Ishikawa (cell line): ENCODE results near the gene PCDH9.

Source experiments
- CEBPB ChIP-seq: IDR thresholded peaks from 2 replicates; pipeline ENCODE4 v1.6.1; 2012
- CREB1 ChIP-seq: IDR thresholded peaks from 2 replicates; pipeline ENCODE4 v1.6.1; 2012; ENCODE audit warnings: low read depth
- EGR1 ChIP-seq: IDR thresholded peaks from 2 replicates; pipeline ENCODE4 v1.6.1; 2012
- EP300 ChIP-seq: IDR thresholded peaks from 2 replicates; pipeline ENCODE4 v1.6.1; 2012; ENCODE audit warnings: borderline replicate concordance
- FOXM1 ChIP-seq: IDR thresholded peaks from 2 replicates; pipeline ENCODE4 v1.6.1; 2012; ENCODE audit warnings: low read depth, borderline replicate concordance
- NFIC ChIP-seq: IDR thresholded peaks from 2 replicates; pipeline ENCODE4 v1.6.1; 2012
- RAD21 ChIP-seq: IDR thresholded peaks from 2 replicates; pipeline ENCODE4 v1.6.1; 2012; ENCODE audit warnings: low read depth
- TAF1 ChIP-seq: IDR thresholded peaks from 2 replicates; pipeline ENCODE4 v1.6.1; 2012; ENCODE audit warnings: low read depth, mild to moderate bottlenecking
- TCF12 ChIP-seq: IDR thresholded peaks from 2 replicates; pipeline ENCODE4 v1.6.1; 2012; ENCODE audit warnings: low read depth
- TEAD4 ChIP-seq: IDR thresholded peaks from 2 replicates; pipeline ENCODE4 v1.6.1; 2012
- YY1 ChIP-seq: IDR thresholded peaks from 2 replicates; pipeline ENCODE4 v1.6.1; 2012; ENCODE audit warnings: low read depth
- ZBTB7A ChIP-seq: IDR thresholded peaks from 2 replicates; pipeline ENCODE4 v1.6.1; 2012; ENCODE audit warnings: low read depth
- TF ChIP-seq, protein P1 (sequence below): IDR thresholded peaks from 2 replicates; pipeline ENCODE4 v1.6.1; 2012; ENCODE audit warnings: low read depth, mild to moderate bottlenecking
- TF ChIP-seq, protein P2 (sequence below): IDR thresholded peaks from 2 replicates; pipeline ENCODE4 v1.6.1; 2012
- TF ChIP-seq, protein P3 (sequence below): IDR thresholded peaks from 2 replicates; pipeline ENCODE4 v1.6.1; 2012

The PCDH9 gene

DNA sequence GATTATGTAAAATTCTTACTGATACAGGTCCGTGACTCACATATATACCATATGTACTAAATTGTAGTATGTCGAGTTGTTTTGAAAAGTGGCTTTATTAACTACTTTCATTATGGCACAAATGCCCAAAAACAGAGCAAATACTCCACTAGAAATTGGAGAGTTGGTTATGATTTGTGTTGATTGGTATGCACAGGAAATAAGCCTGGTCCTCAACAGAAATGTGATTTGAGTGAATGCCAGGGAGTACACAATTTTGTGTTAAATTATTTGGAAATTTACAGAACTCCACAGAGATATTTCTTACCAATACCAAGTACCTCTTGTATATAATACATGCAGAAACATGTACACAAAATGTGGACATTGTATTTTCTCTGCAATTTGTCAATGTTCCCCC lies 676.7 kb downstream of the PCDH9 start:
- TF ChIP-seq, protein P1, sequence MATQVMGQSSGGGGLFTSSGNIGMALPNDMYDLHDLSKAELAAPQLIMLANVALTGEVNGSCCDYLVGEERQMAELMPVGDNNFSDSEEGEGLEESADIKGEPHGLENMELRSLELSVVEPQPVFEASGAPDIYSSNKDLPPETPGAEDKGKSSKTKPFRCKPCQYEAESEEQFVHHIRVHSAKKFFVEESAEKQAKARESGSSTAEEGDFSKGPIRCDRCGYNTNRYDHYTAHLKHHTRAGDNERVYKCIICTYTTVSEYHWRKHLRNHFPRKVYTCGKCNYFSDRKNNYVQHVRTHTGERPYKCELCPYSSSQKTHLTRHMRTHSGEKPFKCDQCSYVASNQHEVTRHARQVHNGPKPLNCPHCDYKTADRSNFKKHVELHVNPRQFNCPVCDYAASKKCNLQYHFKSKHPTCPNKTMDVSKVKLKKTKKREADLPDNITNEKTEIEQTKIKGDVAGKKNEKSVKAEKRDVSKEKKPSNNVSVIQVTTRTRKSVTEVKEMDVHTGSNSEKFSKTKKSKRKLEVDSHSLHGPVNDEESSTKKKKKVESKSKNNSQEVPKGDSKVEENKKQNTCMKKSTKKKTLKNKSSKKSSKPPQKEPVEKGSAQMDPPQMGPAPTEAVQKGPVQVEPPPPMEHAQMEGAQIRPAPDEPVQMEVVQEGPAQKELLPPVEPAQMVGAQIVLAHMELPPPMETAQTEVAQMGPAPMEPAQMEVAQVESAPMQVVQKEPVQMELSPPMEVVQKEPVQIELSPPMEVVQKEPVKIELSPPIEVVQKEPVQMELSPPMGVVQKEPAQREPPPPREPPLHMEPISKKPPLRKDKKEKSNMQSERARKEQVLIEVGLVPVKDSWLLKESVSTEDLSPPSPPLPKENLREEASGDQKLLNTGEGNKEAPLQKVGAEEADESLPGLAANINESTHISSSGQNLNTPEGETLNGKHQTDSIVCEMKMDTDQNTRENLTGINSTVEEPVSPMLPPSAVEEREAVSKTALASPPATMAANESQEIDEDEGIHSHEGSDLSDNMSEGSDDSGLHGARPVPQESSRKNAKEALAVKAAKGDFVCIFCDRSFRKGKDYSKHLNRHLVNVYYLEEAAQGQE = no peak
- TF ChIP-seq CREB1 = no peak
- TF ChIP-seq TCF12 = no peak
- TF ChIP-seq, protein P2, sequence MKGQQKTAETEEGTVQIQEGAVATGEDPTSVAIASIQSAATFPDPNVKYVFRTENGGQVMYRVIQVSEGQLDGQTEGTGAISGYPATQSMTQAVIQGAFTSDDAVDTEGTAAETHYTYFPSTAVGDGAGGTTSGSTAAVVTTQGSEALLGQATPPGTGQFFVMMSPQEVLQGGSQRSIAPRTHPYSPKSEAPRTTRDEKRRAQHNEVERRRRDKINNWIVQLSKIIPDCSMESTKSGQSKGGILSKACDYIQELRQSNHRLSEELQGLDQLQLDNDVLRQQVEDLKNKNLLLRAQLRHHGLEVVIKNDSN = no peak
- TF ChIP-seq CEBPB = no peak
- TF ChIP-seq TAF1 = no peak
- TF ChIP-seq YY1 = no peak
- TF ChIP-seq, protein P3, sequence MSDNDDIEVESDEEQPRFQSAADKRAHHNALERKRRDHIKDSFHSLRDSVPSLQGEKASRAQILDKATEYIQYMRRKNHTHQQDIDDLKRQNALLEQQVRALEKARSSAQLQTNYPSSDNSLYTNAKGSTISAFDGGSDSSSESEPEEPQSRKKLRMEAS = no peak
- TF ChIP-seq RAD21 = no peak

DNA sequence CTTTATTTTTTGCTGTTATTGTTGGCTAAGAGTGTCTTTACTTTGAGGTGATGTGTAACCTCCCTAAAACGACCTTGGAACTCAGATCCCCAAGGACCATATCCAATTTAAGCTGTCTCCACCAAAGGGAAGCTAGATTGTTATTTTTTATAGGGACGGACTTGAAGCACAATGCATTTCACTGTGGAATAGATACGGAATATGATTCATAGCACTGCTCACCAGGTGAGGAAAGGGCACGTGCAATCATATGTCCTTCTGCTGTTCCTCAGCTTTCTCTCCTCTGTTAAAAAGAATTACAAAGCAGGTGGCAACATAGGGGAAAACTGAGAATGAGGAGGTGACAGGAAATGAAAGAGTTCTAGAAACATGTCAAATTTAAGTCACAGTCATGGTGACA lies 679.0 kb downstream of the PCDH9 start:
- TF ChIP-seq, protein P1 = no peak
- TF ChIP-seq YY1 (no peak), CEBPB (no peak), NFIC (no peak)

DNA sequence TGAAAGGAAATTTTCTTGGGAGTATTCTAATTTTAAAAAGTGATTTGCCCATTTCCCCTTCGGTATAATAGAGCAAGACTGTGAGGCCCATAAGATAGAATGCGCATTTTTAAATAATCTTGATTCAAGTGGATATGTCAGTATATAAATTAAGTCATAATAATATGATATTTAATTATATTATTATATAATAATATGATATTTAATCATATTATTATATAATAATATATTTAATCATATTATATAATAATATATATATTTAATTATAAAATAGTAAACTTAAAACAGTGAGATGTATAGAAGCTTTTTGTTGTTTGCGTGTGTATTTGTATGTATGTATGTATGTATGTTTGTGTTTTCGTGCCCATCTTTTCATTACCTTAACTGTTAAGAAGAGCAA lies 682.5 kb downstream of the PCDH9 start:
- TF ChIP-seq FOXM1 (no peak), RAD21 (no peak), TEAD4 (no peak), TCF12 (no peak), YY1 (no peak), CEBPB (no peak), ZBTB7A (no peak), CREB1 (no peak), EGR1 (no peak), TAF1 (no peak), NFIC (no peak), EP300 (no peak)
- TF ChIP-seq, protein P2 = no peak
- TF ChIP-seq, protein P3 = no peak
- TF ChIP-seq, protein P1 = no peak

DNA sequence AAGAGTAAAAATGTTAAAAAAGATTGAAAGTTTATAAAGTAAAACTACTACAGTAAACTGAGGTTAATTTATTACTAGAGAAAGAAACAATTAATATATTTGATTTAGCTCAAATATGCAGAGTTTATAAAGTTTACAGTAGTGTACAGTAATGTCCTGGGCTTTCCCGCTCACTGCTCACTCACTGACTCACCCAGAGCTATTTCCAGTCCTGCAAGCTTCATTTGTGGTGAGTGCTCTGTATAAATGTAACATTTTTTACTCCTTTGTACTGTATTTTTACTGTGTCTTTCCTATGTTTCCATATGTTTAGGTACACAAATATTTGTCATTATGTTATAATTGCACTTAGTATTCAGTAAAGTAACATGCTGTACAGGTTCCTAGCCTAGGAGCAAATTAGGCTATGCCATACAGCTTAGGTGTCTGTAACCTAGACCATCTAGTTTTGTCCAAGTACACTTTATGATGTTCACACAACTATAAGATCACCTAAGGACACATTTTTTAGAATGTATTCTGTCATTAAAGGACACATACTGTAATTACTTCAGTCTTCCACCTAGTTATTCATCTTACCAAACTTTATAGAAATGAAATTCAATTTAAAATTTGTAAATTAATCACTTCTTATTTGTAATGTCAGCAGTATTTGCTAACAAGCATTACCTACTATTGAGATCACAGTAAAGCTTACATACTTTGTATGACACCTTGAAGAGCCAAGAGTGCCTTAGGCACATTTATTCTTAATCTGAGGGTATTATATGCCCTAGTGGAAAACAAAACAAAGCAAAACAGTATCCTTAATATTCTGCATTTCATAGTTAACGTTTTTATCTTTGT lies 683.4 kb downstream of the PCDH9 start:
- TF ChIP-seq NFIC (no peak), RAD21 (no peak), EP300 (no peak), TEAD4 (no peak), EGR1 (no peak), YY1 (no peak), CEBPB (no peak), FOXM1 (no peak), TAF1 (no peak), TCF12 (no peak), CREB1 (no peak), ZBTB7A (no peak)
- TF ChIP-seq, protein P1 = no peak
- TF ChIP-seq, protein P2 = no peak
- TF ChIP-seq, protein P3 = no peak
